ENCODE data around the gene MCOLN3. TPM values are rescaled to one million over a fixed set of nuclear protein-coding genes. Genes with fewer than 3 reads are reported as not detected.
"Not testable (repeated sequence)": the region's sequence is repeated elsewhere in the genome, so short reads cannot be mapped to it uniquely, and the experiment has no call there.

Gene MCOLN3
- total RNA-seq, 1 experiment from 2014 or later = 0.16 TPM

DNA sequence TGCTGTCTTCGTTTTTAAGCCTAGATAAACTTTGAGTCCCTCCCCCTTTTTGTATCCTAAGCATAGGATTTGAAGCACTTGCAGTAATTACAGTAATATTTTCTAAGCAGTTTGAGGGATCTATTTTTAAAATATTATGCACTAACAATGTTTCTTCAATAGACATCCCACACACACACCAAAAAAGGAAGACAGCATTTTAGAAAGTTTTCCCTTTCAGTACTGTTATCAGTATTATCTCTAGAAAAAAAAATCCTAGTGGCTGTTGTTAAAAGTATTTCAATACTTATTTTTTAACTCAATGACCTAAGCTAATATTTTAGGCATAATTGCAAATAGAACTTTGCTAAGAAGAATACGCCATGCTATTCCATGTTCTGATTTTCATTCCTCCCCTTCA, 15.1 kb downstream of the MCOLN3 start:
- H3K27ac ChIP-seq = no peak overlapping the region
- no peak for DNase-seq (ENCODE audit: low read depth in 1 of 2, low spot score in 2 of 2)
- no peaks in the 10 kb centered on the region for H3K9me3 ChIP-seq (replicated peaks)
- H3K27me3 ChIP-seq (replicated peaks) = peaks cover 6% of the 10 kb centered on the region; the same call in 1 of the 2 replicates
- H3K4me1 ChIP-seq (replicated peaks) = no peaks in the 10 kb centered on the region
- no peaks in the 10 kb centered on the region for H3K36me3 ChIP-seq
- H3K4me3 ChIP-seq = no peak overlapping the region

DNA sequence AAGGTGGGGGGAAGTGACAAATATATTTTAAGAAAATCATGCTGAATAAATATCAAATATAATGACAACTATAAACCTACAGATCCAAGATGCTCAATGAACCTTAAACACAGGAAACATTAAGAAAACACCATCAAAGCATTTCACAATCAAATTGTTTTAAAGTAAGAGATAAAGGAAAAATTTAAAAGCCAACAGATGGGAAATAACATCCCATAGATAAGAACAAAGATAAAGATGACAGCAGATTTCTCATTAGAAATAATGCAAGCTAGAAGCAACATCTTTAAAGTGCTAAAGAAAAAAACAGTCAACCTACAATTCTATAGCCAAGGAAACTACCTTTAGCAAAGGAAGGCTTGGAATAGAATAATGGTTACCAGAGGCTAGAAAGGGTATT, 17.8 kb downstream of the MCOLN3 start:
- H3K27me3 ChIP-seq (replicated peaks) = no peaks in the 10 kb centered on the region
- DNase-seq (ENCODE audit: low read depth in 1 of 2, low spot score in 2 of 2) = no peak
- no peak overlapping the region for H3K27ac ChIP-seq
- H3K4me1 ChIP-seq (replicated peaks) = no peaks in the 10 kb centered on the region
- H3K9me3 ChIP-seq (replicated peaks) = no peaks in the 10 kb centered on the region
- H3K4me3 ChIP-seq = no peak overlapping the region
- no peaks in the 10 kb centered on the region for H3K36me3 ChIP-seq

DNA sequence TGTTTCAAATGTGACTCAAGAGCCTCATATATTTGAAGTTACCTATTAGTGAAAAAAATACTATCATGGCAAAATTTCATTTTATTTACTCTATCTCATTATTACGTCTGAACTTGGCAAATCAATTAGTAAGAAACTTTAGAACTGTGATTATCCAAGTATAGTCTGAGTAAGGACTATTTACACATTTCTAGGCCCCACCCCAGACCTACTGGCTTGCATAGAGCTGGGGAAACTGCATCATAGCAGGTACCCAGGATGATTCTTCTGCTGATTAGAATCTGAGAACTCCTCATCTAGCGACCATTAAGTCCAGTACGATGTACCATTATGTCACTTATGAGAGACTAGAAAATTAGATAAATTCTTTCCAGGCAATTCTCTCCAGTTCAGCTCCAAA, 20.1 kb downstream of the MCOLN3 start:
- DNase-seq (ENCODE audit: low read depth in 1 of 2, low spot score in 2 of 2) = no peak
- H3K9me3 ChIP-seq (replicated peaks) = no peaks in the 10 kb centered on the region
- H3K27ac ChIP-seq = no peak overlapping the region

DNA sequence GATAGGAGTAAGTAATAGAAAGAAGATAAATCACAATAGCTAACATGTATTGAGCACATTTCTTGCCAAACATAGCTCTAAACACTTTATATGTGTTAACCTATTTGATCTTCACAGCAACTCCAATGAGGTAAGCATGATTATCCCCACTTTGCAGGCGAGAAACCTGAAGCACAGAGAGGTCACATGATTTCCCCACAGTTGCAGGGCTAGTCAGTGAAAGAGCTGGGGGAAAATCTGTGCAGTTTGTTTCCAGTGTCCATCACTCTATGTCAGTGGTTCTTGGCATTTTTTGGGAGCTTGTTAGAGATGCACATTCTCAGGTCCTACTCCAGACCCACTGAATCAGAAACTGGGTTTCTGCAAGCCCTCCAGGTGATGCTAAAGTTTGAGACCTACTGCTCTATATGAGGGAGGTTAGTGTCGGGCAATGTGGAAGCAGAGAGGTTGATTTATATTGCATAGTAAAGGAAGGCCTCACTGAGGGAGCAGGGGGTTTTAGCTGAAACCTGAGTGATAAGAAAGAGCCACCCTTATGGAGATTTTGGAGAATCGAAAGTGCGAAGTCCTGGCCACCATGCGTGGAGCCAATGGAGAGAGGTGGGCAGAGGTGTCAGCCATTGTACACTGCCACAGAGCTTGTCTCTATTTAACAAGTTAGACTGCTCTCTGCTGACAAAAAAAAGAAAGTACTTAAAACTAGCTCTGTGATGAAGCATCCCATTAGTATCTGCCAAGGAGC, 20.9 kb downstream of the MCOLN3 start:
- Histone ChIP-seq H3K27me3 (replicated peaks) (no peaks in the 10 kb centered on the region), H3K4me3 (no peak overlapping the region), H3K4me1 (replicated peaks) (no peaks in the 10 kb centered on the region), H3K27ac (no peak overlapping the region), H3K9me3 (replicated peaks) (no peaks in the 10 kb centered on the region), H3K36me3 (no peaks in the 10 kb centered on the region)
- no peak for DNase-seq (ENCODE audit: low read depth in 1 of 2, low spot score in 2 of 2)

More for the DNA sequence above, 20.1 kb downstream of the MCOLN3 start:
- Histone ChIP-seq H3K4me3 (no peak overlapping the region), H3K36me3 (no peaks in the 10 kb centered on the region), H3K27me3 (replicated peaks) (no peaks in the 10 kb centered on the region), H3K4me1 (replicated peaks) (no peaks in the 10 kb centered on the region)

DNA sequence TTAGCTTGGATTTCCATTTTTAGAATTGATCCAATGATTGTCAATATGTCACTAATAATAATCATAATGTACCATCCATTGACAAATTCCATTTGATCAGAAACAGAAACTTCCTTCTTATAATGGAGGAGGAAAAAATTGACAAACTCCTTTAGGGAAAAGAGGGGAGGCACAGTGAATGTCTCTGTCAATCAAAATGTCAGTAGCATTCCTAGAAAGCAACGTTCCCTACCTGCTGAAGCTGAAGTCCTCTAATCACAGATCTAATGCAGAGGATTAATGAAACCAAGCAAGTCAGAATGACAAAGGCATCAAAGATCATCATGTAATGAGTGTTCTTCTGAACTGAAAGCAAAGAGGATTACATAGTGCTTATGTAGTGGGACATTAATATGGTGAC, 22.4 kb downstream of the MCOLN3 start:
- no peaks in the 10 kb centered on the region for H3K9me3 ChIP-seq (replicated peaks)

DNA sequence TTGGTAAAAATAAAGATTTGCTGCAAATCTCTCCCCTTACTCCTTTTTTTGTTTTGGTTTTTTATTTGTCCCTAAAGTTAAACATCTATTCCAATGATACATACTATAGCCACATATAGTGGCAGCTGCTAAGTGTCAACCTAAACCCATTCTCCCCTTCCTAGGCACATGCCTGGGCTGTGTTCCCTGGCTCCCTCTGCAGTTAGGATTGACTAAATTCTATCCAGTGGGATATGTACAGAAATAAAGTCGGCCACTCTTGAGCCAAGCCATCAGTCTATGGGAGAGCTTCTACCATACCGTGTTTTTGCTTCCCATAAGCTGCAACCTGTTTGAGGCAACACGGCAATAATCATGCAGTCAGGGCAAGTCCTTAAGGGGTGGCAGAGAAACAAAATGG, 23.6 kb downstream of the MCOLN3 start:
- Histone ChIP-seq H3K4me3 (no peak overlapping the region), H3K4me1 (replicated peaks) (no peaks in the 10 kb centered on the region), H3K36me3 (no peaks in the 10 kb centered on the region), H3K9me3 (replicated peaks) (no peaks in the 10 kb centered on the region), H3K27me3 (replicated peaks) (0 out of 2 replicates have a peak, but pooled peaks cover 3% of the 10 kb centered on the region), H3K27ac (no peak overlapping the region)
- no peak for DNase-seq (ENCODE audit: low read depth in 1 of 2, low spot score in 2 of 2)

More for the DNA sequence above, 22.4 kb downstream of the MCOLN3 start:
- Histone ChIP-seq H3K4me1 (replicated peaks) (no peaks in the 10 kb centered on the region), H3K27me3 (replicated peaks) (0 out of 2 replicates have a peak, but pooled peaks cover 3% of the 10 kb centered on the region), H3K27ac (no peak overlapping the region), H3K36me3 (no peaks in the 10 kb centered on the region), H3K4me3 (no peak overlapping the region)
- DNase-seq (ENCODE audit: low read depth in 1 of 2, low spot score in 2 of 2) = no peak

DNA sequence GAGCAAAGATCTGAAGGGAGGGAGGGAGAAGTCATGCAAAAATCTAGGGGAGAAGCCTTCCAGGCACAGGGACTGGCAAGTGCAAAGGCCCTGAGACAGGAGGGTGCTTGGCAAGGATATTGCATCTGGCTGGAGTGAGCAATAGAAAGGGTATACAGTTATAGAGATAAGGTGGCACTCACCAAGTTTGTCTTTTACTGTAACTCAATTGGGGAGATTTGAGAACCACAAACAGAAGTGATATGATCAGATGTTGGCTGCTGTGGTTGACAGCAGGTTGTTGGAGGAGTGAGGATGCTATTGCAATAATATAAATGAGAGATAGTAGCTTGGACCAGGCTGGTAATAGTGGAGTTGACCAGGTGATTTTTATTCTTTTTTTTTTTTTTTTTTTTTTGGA, 25.6 kb downstream of the MCOLN3 start:
- no peak overlapping the region for H3K27ac ChIP-seq

DNA sequence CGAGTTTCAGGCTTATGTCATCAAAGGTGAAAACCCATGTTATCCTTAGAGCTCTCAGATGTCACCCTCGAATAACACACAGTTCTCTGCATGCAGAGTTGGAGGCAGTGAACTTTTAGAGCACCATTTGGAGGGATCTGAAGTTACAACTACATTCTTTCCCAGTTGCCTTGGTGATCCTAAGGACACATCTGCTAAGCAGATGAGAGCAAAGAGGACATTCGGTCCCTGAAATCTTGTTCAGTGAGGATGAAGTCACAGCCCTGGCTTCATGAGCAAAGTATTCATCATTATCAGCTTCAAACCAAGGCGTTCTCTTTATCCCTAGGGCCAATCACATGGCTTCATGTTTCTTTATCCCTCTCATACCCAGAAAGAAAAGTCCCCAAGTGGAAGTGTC, 28.3 kb downstream of the MCOLN3 start:
- no peak for DNase-seq (ENCODE audit: low read depth in 1 of 2, low spot score in 2 of 2)
- Histone ChIP-seq H3K27me3 (replicated peaks) (0 out of 2 replicates have a peak, but pooled peaks cover 3% of the 10 kb centered on the region), H3K9me3 (replicated peaks) (no peaks in the 10 kb centered on the region), H3K36me3 (no peaks in the 10 kb centered on the region), H3K4me3 (no peak overlapping the region), H3K27ac (no peak overlapping the region), H3K4me1 (replicated peaks) (no peaks in the 10 kb centered on the region)

More for the DNA sequence above, 25.6 kb downstream of the MCOLN3 start:
- no peak overlapping the region for H3K4me3 ChIP-seq
- H3K4me1 ChIP-seq (replicated peaks) = no peaks in the 10 kb centered on the region
- no peaks in the 10 kb centered on the region for H3K36me3 ChIP-seq
- no peaks in the 10 kb centered on the region for H3K9me3 ChIP-seq (replicated peaks)
- H3K27me3 ChIP-seq (replicated peaks) = 0 out of 2 replicates have a peak, but pooled peaks cover 3% of the 10 kb centered on the region
- no peak for DNase-seq (ENCODE audit: low read depth in 1 of 2, low spot score in 2 of 2)

DNA sequence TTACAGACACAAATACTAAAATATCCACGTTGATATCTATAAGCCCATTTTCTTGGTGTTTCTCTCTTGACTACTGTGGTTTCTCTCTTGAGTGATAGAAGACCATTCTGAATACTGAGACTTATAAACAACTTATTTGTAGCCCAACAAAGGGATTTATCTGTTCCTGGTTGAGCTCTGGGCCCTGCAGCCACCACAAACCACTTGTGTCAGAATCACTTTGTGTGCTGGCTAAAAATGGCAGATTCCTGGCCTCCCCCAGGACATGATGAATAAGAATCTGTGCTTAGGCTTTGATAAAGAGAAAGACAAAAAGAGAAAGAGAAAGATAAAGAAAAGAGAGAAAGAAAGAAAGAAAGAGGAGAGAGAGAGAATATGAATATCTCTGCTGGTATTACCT, 32.5 kb downstream of the MCOLN3 start:
- H3K9me3 ChIP-seq (replicated peaks) = no peaks in the 10 kb centered on the region
- no peaks in the 10 kb centered on the region for H3K4me1 ChIP-seq (replicated peaks)
- H3K27me3 ChIP-seq (replicated peaks) = peaks cover 3% of the 10 kb centered on the region; the same call in 1 of the 2 replicates
- H3K4me3 ChIP-seq = no peak overlapping the region
- DNase-seq (ENCODE audit: low read depth in 1 of 2, low spot score in 2 of 2) = no peak
- H3K36me3 ChIP-seq = no peaks in the 10 kb centered on the region
- no peak overlapping the region for H3K27ac ChIP-seq

DNA sequence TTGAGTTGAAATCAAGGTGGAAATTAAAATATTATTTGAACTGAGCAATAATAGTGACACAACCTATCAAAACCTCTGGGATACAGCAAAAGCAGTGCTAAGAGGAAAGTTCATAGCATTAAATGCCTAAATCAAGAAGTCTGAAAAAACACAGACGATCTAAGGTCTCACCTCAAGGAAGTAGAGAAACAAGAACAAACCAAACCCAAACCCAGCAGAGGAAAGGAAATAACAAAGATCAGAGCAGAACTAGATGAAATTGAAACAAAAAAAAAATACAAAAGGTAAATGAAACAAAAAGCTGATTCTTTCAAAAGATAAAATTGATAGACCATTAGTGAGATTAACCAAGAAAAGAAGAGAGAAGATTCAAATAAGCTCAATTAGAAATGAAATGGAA, 42.7 kb downstream of the MCOLN3 start:
- not testable (repeated sequence) for H3K9me3 ChIP-seq (replicated peaks); H3K27me3 ChIP-seq (replicated peaks); H3K4me1 ChIP-seq (replicated peaks); H3K4me3 ChIP-seq; H3K36me3 ChIP-seq; H3K27ac ChIP-seq; DNase-seq (ENCODE audit: low read depth in 1 of 2, low spot score in 2 of 2)

DNA sequence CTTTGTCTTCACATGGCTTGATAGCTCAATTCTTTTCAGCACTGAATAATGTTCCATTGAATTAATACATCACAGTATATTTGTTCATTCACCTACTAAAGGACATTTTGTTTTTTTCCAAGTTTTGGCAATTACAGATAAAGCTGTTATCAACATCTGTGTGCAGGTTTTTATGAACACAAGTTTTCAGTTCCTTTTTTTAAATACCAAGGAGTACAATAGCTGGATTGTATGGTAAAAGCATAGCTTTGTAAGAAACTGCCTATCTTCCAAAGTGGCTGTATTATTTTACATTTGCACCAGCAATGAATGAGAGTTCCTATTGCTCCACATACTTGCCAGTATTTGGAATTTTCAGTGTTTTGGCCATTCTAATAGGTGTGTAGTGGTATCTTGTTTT, 46.6 kb downstream of the MCOLN3 start:
- no peak for DNase-seq (ENCODE audit: low read depth in 1 of 2, low spot score in 2 of 2)
- H3K27me3 ChIP-seq (replicated peaks) = peaks cover 30% of the 10 kb centered on the region
- no peaks in the 10 kb centered on the region for H3K36me3 ChIP-seq
- H3K4me3 ChIP-seq = no peak overlapping the region
- H3K4me1 ChIP-seq (replicated peaks) = peaks cover 5% of the 10 kb centered on the region
- H3K27ac ChIP-seq = no peak overlapping the region
- no peaks in the 10 kb centered on the region for H3K9me3 ChIP-seq (replicated peaks)

DNA sequence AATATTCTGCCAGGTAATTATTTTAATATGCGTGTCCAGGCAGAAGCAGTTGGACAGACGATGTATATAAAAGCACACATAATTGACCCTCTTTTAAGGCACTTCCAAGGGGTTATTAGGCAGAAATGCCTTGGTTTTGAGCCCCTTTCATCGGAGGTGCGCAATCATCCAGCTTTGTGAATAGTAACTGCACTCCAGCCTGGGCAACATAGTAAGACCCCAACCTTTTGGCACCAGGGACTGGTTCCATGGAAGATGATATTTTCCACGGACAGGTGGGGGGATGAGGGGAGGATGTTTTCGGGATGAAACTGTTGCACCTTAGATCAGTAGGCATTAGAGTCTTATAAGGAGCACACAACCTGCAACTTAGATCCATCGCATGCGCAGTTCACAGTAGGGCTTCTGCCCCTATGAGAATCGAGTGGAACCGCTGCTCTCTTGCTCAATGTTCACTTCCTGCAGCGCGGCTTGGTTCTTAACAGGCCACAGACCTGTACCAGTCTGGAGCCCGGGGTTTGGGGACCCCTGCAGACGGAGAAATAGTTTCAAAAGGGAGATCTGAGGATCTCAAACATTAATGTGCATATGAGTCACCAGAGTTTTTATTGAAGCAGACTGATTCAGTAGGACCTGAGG, 49.5 kb downstream of the MCOLN3 start:
- Histone ChIP-seq H3K27ac (no peak overlapping the region), H3K9me3 (replicated peaks) (no peaks in the 10 kb centered on the region), H3K4me3 (no peak overlapping the region), H3K27me3 (replicated peaks) (peaks cover 43% of the 10 kb centered on the region), H3K36me3 (no peaks in the 10 kb centered on the region), H3K4me1 (replicated peaks) (peaks cover 8% of the 10 kb centered on the region)
- DNase-seq (ENCODE audit: low read depth in 1 of 2, low spot score in 2 of 2) = no peak

DNA sequence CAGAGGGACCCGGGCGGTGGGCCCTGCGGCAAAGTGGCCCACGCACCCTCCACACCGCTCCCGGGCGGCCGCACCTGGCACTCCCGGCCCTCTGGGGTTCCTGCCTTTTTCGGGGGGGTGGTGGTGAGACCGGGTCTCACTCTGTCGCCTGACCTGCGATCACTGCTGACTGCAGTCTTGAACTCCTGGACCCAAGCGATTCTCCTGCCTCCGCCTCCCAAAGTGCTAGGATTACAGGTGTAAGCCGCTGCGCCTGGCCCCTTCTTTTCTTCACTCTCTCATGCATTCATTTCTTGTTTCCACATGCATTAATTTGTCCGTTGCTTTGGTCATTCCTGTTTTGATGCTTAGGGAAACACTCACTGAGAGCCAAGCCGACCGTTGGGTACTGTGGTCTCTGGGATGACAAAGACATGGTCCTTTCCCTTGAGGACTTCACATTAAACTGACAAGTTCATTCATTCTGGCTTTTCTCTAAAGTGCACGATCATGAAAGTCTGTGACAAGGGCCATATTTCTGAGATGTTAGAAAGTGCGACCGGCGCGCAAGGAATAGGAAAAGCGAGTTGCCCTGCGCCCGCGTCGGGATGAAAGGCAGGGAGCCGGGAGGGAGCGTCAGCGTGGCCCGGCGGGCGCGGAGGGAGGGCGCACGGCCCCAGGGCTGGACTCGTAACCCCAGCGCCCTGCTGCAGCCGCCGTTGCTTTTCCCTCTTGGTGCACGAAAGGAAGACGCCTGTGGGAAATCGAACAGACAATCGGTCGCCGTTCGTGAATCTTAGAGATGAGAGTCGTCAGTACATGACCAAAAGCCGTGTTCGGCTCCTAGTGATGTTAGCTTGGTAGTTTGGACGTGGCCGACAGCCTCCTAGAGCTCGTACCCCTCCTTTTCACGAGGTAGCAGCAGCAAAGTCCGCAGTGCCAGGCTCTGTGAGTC, 50.4 kb downstream of the MCOLN3 start:
- peaks cover 8% of the 10 kb centered on the region for H3K4me1 ChIP-seq (replicated peaks)
- no peak overlapping the region for H3K4me3 ChIP-seq
- H3K27me3 ChIP-seq (replicated peaks) = peaks cover 43% of the 10 kb centered on the region
- H3K9me3 ChIP-seq (replicated peaks) = no peaks in the 10 kb centered on the region
- no peaks in the 10 kb centered on the region for H3K36me3 ChIP-seq
- H3K27ac ChIP-seq = no peak overlapping the region
- no peak for DNase-seq (ENCODE audit: low read depth in 1 of 2, low spot score in 2 of 2)
